Panc1 (cell line): ENCODE data around the gene JADE3. TPM values are rescaled to one million over a fixed set of nuclear protein-coding genes. Genes with fewer than 3 reads are reported as not detected.

Experiments used
- ATAC-seq: fragments of 200-7000 bp; cut with Tn5 transposase; 2 replicates; pipeline ENCODE4 v1.9.1; 2020; ENCODE audit warnings: mild to moderate bottlenecking, moderate library complexity
- BruUV-seq: library from RNA; stranded (reverse); fragments of 400-500 nt; replicated peaks from 2 replicates; lab custom pipeline; 2021; lab: Mats Ljungman, UMichigan
- CTCF ChIA-PET: fragments of 300-600 bp; sonication (Branson Sonifier 250); formaldehyde crosslinking; loops from one replicate; lab custom pipeline; 2022; ENCODE audit warnings: antibody characterized with exemption; lab: Charles Lee
- POLR2A ChIA-PET: fragments of 300-600 bp; sonication (Branson Sonifier 250); formaldehyde crosslinking; loops from one replicate; lab custom pipeline; 2022; ENCODE audit warnings: antibody characterized with exemption; lab: Charles Lee
- DNase-seq: peaks from one replicate; pipeline ENCODE4 v3.0.0-alpha.2; 2010; ENCODE audit warnings: low read depth, low spot score
- H3K27ac ChIP-seq: 2 replicates; pipeline ENCODE4 v1.5.1; 2011; ENCODE audit warnings: mild to moderate bottlenecking, low read length, inconsistent platforms
- H3K27me3 ChIP-seq: fragments of 200-500 bp; sonication (Bioruptor generic); 2 replicates; pipeline ENCODE4 v1.6.0; 2014; ENCODE audit warnings: low read length, inconsistent platforms; ENCODE audit not compliant: control insufficient read depth, insufficient read depth
- H3K36me3 ChIP-seq: fragments of 200-500 bp; sonication (Bioruptor generic); 2 replicates; pipeline ENCODE4 v1.5.1; 2014; ENCODE audit warnings: inconsistent platforms, mild to moderate bottlenecking, low read length, moderate library complexity; ENCODE audit not compliant: control insufficient read depth, insufficient read depth
- H3K4me1 ChIP-seq: 2 replicates; pipeline ENCODE4 v1.5.1; 2011; ENCODE audit warnings: inconsistent platforms, mild to moderate bottlenecking, low read length, moderate library complexity; ENCODE audit not compliant: control insufficient read depth, insufficient read depth
- H3K4me3 ChIP-seq, 2 experiments: 2 replicates each; pipeline ENCODE4 v1.5.1; 2011 to 2012; ENCODE audit warnings: low read depth in 2 of 2, low read length in 2 of 2, mild to moderate bottlenecking in 2 of 2, inconsistent platforms in 1 of 2, moderate library complexity in 1 of 2
- H3K9me3 ChIP-seq: fragments of 200-500 bp; sonication (Bioruptor generic); 2 replicates; pipeline ENCODE4 v1.5.1; 2014; ENCODE audit warnings: low read depth, mild to moderate bottlenecking, inconsistent platforms, low read length, moderate library complexity; ENCODE audit not compliant: control insufficient read depth, insufficient read depth
- POLR2AphosphoS5 ChIP-seq: IDR thresholded peaks from 2 replicates; pipeline ENCODE4 v1.6.1; 2012; ENCODE audit warnings: mild to moderate bottlenecking, low read depth, low read length, moderate library complexity
- SIN3A ChIP-seq: IDR thresholded peaks from 2 replicates; pipeline ENCODE4 v1.6.1; 2012; ENCODE audit warnings: low read depth, mild to moderate bottlenecking, low read length, moderate library complexity, borderline replicate concordance; ENCODE audit not compliant: insufficient read depth
- TCF7L2 ChIP-seq: IDR thresholded peaks from 2 replicates; pipeline ENCODE4 v1.6.1; 2011; ENCODE audit warnings: mild to moderate bottlenecking, low read depth, low read length, inconsistent platforms
- in situ Hi-C: cut with HindIII; loops from 2 replicates; pipeline ENCODE4 v1.10.0; 2016; ENCODE audit warnings: low sequenced_read_pairs, low pct_unique_long_range_greater_than_20kb
- intact Hi-C: fragments of 100-400 bp; cut with micrococcal nuclease; formaldehyde crosslinking; loops from one replicate; pipeline ENCODE4 v1.10.0; 2022; ENCODE audit not compliant: unreplicated experiment
- total RNA-seq: library from RNA; stranded (reverse); gene quantifications from one replicate; pipeline ENCODE4 v1.2.1, GENCODE V29; 2021; ENCODE audit not compliant: unreplicated experiment
- TF ChIP-seq, protein P1 (sequence below), 2 experiments: IDR thresholded peaks; 2 replicates each; pipeline ENCODE4 v1.6.1; 2011 to 2012; ENCODE audit warnings: low read depth in 2 of 2, control low read depth in 1 of 2, low read length in 1 of 2, mild to moderate bottlenecking in 1 of 2, moderate library complexity in 1 of 2; ENCODE audit not compliant: insufficient read depth in 1 of 2
- TF ChIP-seq, protein P2 (sequence below): fragments of 450-650 bp; IDR thresholded peaks from 2 replicates; pipeline ENCODE4 v1.5.1; 2017; ENCODE audit warnings: mild to moderate bottlenecking

The JADE3 gene
- total RNA-seq, 1 experiment from 2014 or later: 22.2 TPM

DNA sequence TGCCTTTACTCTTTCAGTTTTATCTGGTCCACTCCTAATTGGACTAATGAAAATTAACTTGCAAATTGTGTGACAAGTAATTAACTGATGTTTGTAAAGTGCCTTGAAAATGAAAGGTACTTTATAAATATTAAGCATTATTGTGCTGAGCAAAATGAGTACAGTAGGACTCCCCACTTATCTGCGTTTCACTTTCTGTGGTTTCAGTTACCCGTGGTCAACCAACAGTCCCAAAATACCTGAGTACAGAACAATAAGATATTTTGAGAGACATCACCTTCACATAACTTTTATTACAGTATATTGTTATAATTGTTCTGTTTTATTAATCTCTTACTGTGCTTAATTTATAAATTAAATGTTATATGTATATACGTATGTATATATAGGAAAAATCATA lies 27.4 kb upstream of the JADE3 start:
- BruUV-seq: no TSS peak
- ChIA-PET CTCF (interaction anchor here (0.6 kb wide), 1 partner anchor 124 kb away, joined by 3 read pairs; no protein-coding TSS in a partner anchor), POLR2A (no interaction called here)
- ATAC-seq: no peak
- TF ChIP-seq TCF7L2 (no peak), POLR2AphosphoS5 (no peak), SIN3A (no peak)
- TF ChIP-seq, protein P1, sequence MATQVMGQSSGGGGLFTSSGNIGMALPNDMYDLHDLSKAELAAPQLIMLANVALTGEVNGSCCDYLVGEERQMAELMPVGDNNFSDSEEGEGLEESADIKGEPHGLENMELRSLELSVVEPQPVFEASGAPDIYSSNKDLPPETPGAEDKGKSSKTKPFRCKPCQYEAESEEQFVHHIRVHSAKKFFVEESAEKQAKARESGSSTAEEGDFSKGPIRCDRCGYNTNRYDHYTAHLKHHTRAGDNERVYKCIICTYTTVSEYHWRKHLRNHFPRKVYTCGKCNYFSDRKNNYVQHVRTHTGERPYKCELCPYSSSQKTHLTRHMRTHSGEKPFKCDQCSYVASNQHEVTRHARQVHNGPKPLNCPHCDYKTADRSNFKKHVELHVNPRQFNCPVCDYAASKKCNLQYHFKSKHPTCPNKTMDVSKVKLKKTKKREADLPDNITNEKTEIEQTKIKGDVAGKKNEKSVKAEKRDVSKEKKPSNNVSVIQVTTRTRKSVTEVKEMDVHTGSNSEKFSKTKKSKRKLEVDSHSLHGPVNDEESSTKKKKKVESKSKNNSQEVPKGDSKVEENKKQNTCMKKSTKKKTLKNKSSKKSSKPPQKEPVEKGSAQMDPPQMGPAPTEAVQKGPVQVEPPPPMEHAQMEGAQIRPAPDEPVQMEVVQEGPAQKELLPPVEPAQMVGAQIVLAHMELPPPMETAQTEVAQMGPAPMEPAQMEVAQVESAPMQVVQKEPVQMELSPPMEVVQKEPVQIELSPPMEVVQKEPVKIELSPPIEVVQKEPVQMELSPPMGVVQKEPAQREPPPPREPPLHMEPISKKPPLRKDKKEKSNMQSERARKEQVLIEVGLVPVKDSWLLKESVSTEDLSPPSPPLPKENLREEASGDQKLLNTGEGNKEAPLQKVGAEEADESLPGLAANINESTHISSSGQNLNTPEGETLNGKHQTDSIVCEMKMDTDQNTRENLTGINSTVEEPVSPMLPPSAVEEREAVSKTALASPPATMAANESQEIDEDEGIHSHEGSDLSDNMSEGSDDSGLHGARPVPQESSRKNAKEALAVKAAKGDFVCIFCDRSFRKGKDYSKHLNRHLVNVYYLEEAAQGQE (IDR thresholded peaks at IDR 0.05; ENCODE audit: insufficient read depth in 1 of 2, low read depth in 2 of 2, low read length in 1 of 2): no peak
- TF ChIP-seq, protein P2, sequence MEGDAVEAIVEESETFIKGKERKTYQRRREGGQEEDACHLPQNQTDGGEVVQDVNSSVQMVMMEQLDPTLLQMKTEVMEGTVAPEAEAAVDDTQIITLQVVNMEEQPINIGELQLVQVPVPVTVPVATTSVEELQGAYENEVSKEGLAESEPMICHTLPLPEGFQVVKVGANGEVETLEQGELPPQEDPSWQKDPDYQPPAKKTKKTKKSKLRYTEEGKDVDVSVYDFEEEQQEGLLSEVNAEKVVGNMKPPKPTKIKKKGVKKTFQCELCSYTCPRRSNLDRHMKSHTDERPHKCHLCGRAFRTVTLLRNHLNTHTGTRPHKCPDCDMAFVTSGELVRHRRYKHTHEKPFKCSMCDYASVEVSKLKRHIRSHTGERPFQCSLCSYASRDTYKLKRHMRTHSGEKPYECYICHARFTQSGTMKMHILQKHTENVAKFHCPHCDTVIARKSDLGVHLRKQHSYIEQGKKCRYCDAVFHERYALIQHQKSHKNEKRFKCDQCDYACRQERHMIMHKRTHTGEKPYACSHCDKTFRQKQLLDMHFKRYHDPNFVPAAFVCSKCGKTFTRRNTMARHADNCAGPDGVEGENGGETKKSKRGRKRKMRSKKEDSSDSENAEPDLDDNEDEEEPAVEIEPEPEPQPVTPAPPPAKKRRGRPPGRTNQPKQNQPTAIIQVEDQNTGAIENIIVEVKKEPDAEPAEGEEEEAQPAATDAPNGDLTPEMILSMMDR: no peak
- Histone ChIP-seq H3K36me3 (peaks cover 2% of the 10 kb centered on the region; the same call in 1 of the 2 replicates), H3K27ac (no peak overlapping the region), H3K4me3 (no peak overlapping the region), H3K9me3 (no peaks in the 10 kb centered on the region), H3K4me1 (no peaks in the 10 kb centered on the region), H3K27me3 (no peaks in the 10 kb centered on the region)
- intact Hi-C loops: no loop called here
- no peak for DNase-seq
- in situ Hi-C loops: no loop called here

GRCh38 chrX:46898207-46898606 lies 14.0 kb upstream of the JADE3 start:
- no peak for ATAC-seq
- POLR2A ChIA-PET: interaction anchor here (0.7 kb wide), 1 partner anchor 351 kb away, joined by 6 read pairs; no protein-coding TSS in a partner anchor
- TF ChIP-seq TCF7L2: no peak
- TF ChIP-seq POLR2AphosphoS5: no peak
- TF ChIP-seq, protein P1 (IDR thresholded peaks at IDR 0.05; ENCODE audit: insufficient read depth in 1 of 2, low read depth in 2 of 2, low read length in 1 of 2): no peak
- no peak for TF ChIP-seq SIN3A
- TF ChIP-seq, protein P2: no peak

More at GRCh38 chrX:46898207-46898606, 14.0 kb upstream of the JADE3 start:
- intact Hi-C loops: no loop called here
- H3K4me1 ChIP-seq: 0 out of 2 replicates have a peak, but pooled peaks cover under 1% of the 10 kb centered on the region
- H3K4me3 ChIP-seq: no peak overlapping the region
- H3K36me3 ChIP-seq: no peaks in the 10 kb centered on the region
- no peak overlapping the region for H3K27ac ChIP-seq
- CTCF ChIA-PET: no interaction called here
- in situ Hi-C loops: no loop called here
- no peak for DNase-seq
- H3K27me3 ChIP-seq: no peaks in the 10 kb centered on the region
- BruUV-seq: no TSS peak
- no peaks in the 10 kb centered on the region for H3K9me3 ChIP-seq
